ENCODE results near the gene RSPRY1.

- no peak for TF ChIP-seq TAF1 (IDR thresholded peaks at IDR 0.05; ENCODE audit: low read depth, low read length)
- no peak for TF ChIP-seq POLR2A (IDR thresholded peaks at IDR 0.05; ENCODE audit: low read depth, low read length)
- TF ChIP-seq POLR2AphosphoS5 (IDR thresholded peaks at IDR 0.05; ENCODE audit: low read depth, low read length): no peak
- TF ChIP-seq POU2F2 (IDR thresholded peaks at IDR 0.05; ENCODE audit: low read depth, low read length): no peak
Observed at GRCh38 chr16:57149391-57149790, 36.7 kb upstream of the RSPRY1 start.

Data from GM12891 (cell line).